MCF 10A (cell line): ENCODE data around the gene FATE1. TPM values are rescaled to one million over a fixed set of nuclear protein-coding genes. Genes with fewer than 3 reads are reported as not detected.

Experiments
- BruUV-seq: library from RNA; stranded (reverse); fragments of 400-500 nt; replicated peaks from 2 replicates; lab custom pipeline; 2021; lab: Mats Ljungman, UMichigan
- CTCF ChIA-PET: fragments of 300-600 bp; sonication (Branson Sonifier 250); formaldehyde crosslinking; extraction: SDS; loops from one replicate; lab custom pipeline; 2021; ENCODE audit warnings: antibody characterized with exemption, inconsistent platforms; lab: Yijun Ruan, JAX
- POLR2A ChIA-PET: fragments of 300-600, 350-650 bp; sonication (Branson Sonifier 250); formaldehyde crosslinking; extraction: SDS; loops from one replicate; lab custom pipeline; 2020; ENCODE audit warnings: antibody characterized with exemption, inconsistent platforms; lab: Yijun Ruan, JAX
- DNase-seq: peaks from one replicate; pipeline ENCODE4 v3.0.0-alpha.2; 2018; ENCODE audit not compliant: unreplicated experiment
- H3K27ac Mint-ChIP-seq: one replicate; pipeline ENCODE4 v1.8.0; 2022; ENCODE audit warnings: mild to moderate bottlenecking, low read depth, mixed read lengths; ENCODE audit not compliant: unreplicated experiment
- H3K27me3 Mint-ChIP-seq: one replicate; pipeline ENCODE4 v1.8.0; 2022; ENCODE audit warnings: mixed read lengths; ENCODE audit not compliant: insufficient read depth, unreplicated experiment
- H3K36me3 Mint-ChIP-seq: one replicate; pipeline ENCODE4 v1.8.0; 2022; ENCODE audit warnings: mild to moderate bottlenecking, moderate library complexity, mixed read lengths; ENCODE audit not compliant: insufficient read depth, unreplicated experiment
- H3K4me1 Mint-ChIP-seq: one replicate; pipeline ENCODE4 v1.8.0; 2022; ENCODE audit warnings: mixed read lengths; ENCODE audit not compliant: insufficient read depth, unreplicated experiment
- H3K4me3 Mint-ChIP-seq: one replicate; pipeline ENCODE4 v1.8.0; 2022; ENCODE audit warnings: mild to moderate bottlenecking, moderate library complexity, mixed read lengths; ENCODE audit not compliant: unreplicated experiment
- H3K9me3 Mint-ChIP-seq: one replicate; pipeline ENCODE4 v1.8.0; 2022; ENCODE audit warnings: mixed read lengths; ENCODE audit not compliant: unreplicated experiment
- CTCF ChIP-seq: fragments of 200-600 bp; IDR thresholded peaks from one replicate; pipeline ENCODE4 v1.8.0; 2022; ENCODE audit warnings: antibody characterized with exemption, mild to moderate bottlenecking; ENCODE audit not compliant: unreplicated experiment
- intact Hi-C: fragments of 100-400 bp; cut with micrococcal nuclease; formaldehyde crosslinking; loops from 2 replicates; pipeline ENCODE4 v1.14.1; 2022
- total RNA-seq: library from RNA; stranded (reverse); gene quantifications from 2 replicates; pipeline ENCODE4 v1.2.3, GENCODE V29; 2022

Gene FATE1
- total RNA-seq, 1 experiment from 2014 or later = not detected

GRCh38 chrX:151771726-151772125, 55.9 kb downstream of the FATE1 start:
- Mint-ChIP-seq H3K27me3 (peaks cover 8% of the 10 kb centered on the region), H3K9me3 (peaks cover 34% of the 10 kb centered on the region), H3K4me1 (no peaks in the 10 kb centered on the region), H3K4me3 (no peak overlapping the region), H3K27ac (no peak overlapping the region), H3K36me3 (peaks cover 5% of the 10 kb centered on the region)
- intact Hi-C loops = no loop called here
- TF ChIP-seq CTCF = no peak
- ChIA-PET POLR2A (no interaction called here), CTCF (interaction anchor here (0.6 kb wide), 1 partner anchor 863 kb away, joined by 3 read pairs; no protein-coding TSS in a partner anchor)
- DNase-seq = peak; percentile 33
- BruUV-seq = no TSS peak

Other genes with a start within 250 kb of the FATE1 start
- not detected in 2 replicates for gene PASD1, start 152.4 kb upstream of the FATE1 start, total RNA-seq
- gene PRRG3, start 20.6 kb upstream of the FATE1 start, total RNA-seq = not detected in 2 replicates
- not detected in 2 replicates for gene CNGA2, start 18.7 kb downstream of the FATE1 start, total RNA-seq
- gene MAGEA4, start 196.9 kb downstream of the FATE1 start, total RNA-seq = not detected in 2 replicates